Neural cell (in vitro differentiated cells): ENCODE results near the gene ZNF580.

Source experiments
- EP300 ChIP-seq: fragments of 450-650 bp; conservative IDR thresholded peaks from 2 replicates; pipeline ENCODE4 v1.6.1; 2014; ENCODE audit warnings: antibody characterized with exemption, mild to moderate bottlenecking, moderate library complexity; ENCODE audit not compliant: poor library complexity, severe bottlenecking
- EZH2 ChIP-seq: fragments of 200-600, 300-800 bp; shearing (Covaris generic), sonication (generic); IDR thresholded peaks from 2 replicates; pipeline ENCODE4 v1.6.1; 2014; ENCODE audit warnings: antibody characterized with exemption, low read length, borderline replicate concordance, mild to moderate bottlenecking; ENCODE audit not compliant: insufficient read depth, poor library complexity, severe bottlenecking
- MXI1 ChIP-seq: fragments of 450-650 bp; conservative IDR thresholded peaks from 2 replicates; pipeline ENCODE4 v1.6.1; 2014; ENCODE audit warnings: antibody characterized with exemption, mild to moderate bottlenecking; ENCODE audit not compliant: poor library complexity, severe bottlenecking
- POLR2AphosphoS5 ChIP-seq: IDR thresholded peaks from 2 replicates; pipeline ENCODE4 v1.6.1; 2012
- RAD21 ChIP-seq: fragments of 450-650 bp; conservative IDR thresholded peaks from 2 replicates; pipeline ENCODE4 v1.6.1; 2014; ENCODE audit warnings: antibody characterized with exemption, mild to moderate bottlenecking, moderate library complexity
- SMC3 ChIP-seq: fragments of 450-650 bp; conservative IDR thresholded peaks from 2 replicates; pipeline ENCODE4 v1.6.1; 2014; ENCODE audit warnings: antibody characterized with exemption, mild to moderate bottlenecking, moderate library complexity; ENCODE audit not compliant: poor library complexity
- TF ChIP-seq, protein P1 (sequence below): fragments of 450-650 bp; IDR thresholded peaks from 2 replicates; pipeline ENCODE4 v1.5.1; 2014; ENCODE audit warnings: antibody characterized with exemption, mild to moderate bottlenecking, moderate library complexity; ENCODE audit not compliant: poor library complexity, severe bottlenecking
- TF ChIP-seq, protein P2 (sequence below): IDR thresholded peaks from 2 replicates; pipeline ENCODE4 v1.6.1; 2012; ENCODE audit warnings: borderline replicate concordance

DNA sequence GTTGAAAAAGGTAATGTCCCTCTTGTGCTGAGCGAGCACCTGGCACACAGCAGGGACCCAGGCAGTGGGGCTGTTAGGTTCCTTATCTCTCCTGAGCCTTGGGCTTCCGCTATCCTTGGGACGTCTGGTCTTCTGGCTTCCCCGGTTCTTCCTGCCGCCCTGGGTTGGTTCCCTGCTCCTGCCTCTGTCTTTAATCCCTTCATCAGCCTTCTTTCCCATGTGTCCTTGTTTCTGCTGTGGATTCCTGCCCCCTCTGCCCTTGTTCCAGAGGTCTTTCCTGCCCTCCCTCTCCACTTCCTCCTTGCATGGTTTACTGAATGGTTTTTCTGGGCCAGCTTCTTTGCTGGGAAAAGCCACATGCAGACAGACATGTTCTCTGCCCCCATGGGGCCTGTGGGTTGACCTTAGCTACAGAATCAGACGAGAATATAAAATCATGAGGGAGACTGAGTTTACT lies 36.8 kb downstream of the ZNF580 start:
- TF ChIP-seq, protein P1, sequence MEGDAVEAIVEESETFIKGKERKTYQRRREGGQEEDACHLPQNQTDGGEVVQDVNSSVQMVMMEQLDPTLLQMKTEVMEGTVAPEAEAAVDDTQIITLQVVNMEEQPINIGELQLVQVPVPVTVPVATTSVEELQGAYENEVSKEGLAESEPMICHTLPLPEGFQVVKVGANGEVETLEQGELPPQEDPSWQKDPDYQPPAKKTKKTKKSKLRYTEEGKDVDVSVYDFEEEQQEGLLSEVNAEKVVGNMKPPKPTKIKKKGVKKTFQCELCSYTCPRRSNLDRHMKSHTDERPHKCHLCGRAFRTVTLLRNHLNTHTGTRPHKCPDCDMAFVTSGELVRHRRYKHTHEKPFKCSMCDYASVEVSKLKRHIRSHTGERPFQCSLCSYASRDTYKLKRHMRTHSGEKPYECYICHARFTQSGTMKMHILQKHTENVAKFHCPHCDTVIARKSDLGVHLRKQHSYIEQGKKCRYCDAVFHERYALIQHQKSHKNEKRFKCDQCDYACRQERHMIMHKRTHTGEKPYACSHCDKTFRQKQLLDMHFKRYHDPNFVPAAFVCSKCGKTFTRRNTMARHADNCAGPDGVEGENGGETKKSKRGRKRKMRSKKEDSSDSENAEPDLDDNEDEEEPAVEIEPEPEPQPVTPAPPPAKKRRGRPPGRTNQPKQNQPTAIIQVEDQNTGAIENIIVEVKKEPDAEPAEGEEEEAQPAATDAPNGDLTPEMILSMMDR, result no peak
- TF ChIP-seq POLR2AphosphoS5 (no peak), EZH2 (no peak), EP300 (no peak), MXI1 (no peak), RAD21 (no peak), SMC3 (no peak)
- TF ChIP-seq, protein P2, sequence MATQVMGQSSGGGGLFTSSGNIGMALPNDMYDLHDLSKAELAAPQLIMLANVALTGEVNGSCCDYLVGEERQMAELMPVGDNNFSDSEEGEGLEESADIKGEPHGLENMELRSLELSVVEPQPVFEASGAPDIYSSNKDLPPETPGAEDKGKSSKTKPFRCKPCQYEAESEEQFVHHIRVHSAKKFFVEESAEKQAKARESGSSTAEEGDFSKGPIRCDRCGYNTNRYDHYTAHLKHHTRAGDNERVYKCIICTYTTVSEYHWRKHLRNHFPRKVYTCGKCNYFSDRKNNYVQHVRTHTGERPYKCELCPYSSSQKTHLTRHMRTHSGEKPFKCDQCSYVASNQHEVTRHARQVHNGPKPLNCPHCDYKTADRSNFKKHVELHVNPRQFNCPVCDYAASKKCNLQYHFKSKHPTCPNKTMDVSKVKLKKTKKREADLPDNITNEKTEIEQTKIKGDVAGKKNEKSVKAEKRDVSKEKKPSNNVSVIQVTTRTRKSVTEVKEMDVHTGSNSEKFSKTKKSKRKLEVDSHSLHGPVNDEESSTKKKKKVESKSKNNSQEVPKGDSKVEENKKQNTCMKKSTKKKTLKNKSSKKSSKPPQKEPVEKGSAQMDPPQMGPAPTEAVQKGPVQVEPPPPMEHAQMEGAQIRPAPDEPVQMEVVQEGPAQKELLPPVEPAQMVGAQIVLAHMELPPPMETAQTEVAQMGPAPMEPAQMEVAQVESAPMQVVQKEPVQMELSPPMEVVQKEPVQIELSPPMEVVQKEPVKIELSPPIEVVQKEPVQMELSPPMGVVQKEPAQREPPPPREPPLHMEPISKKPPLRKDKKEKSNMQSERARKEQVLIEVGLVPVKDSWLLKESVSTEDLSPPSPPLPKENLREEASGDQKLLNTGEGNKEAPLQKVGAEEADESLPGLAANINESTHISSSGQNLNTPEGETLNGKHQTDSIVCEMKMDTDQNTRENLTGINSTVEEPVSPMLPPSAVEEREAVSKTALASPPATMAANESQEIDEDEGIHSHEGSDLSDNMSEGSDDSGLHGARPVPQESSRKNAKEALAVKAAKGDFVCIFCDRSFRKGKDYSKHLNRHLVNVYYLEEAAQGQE, result no peak
